Muscle of back (tissue), 11 donors: ENCODE data around the gene ST8SIA5. TPM values are rescaled to one million over a fixed set of nuclear protein-coding genes. Genes with fewer than 3 reads are reported as not detected.

Experiments
- DNase-seq, 3 donors: peaks; one replicate each; pipeline versions ENCODE4 v3.0.0 to v3.0.0-alpha.2; 2013
- polyA plus RNA-seq, 10 donors: library from polyadenylated mRNA; unstranded; fragments of 120-200 nt; gene quantifications; one replicate each; pipeline ENCODE4 v1.2.1, GENCODE V29; 2013; ENCODE audit not compliant: insufficient read length in 10 of 10

Gene ST8SIA5
- polyA plus RNA-seq, 10 donors: 3.4 to 7.6 (median 6.4) TPM

- no peak for DNase-seq
These were observed 81.7 kb downstream of the ST8SIA5 start for GRCh38 chr18:46675112-46675511.

- peak in 1 of 3 donors; percentile 9 for DNase-seq
These were observed 84.5 kb downstream of the ST8SIA5 start for GRCh38 chr18:46672062-46672970.

GRCh38 chr18:46668694-46669093 is 88.2 kb downstream of the ST8SIA5 start:
- no peak for DNase-seq

GRCh38 chr18:46668135-46668534 is 88.7 kb downstream of the ST8SIA5 start:
- no peak for DNase-seq

GRCh38 chr18:46663539-46663938 is 93.3 kb downstream of the ST8SIA5 start:
- no peak for DNase-seq

GRCh38 chr18:46660957-46661749 is 95.7 kb downstream of the ST8SIA5 start:
- DNase-seq: peak; percentile 7 to 20 (median 10)

- DNase-seq: no peak
These were observed 97.4 kb downstream of the ST8SIA5 start for GRCh38 chr18:46659484-46659883.

- DNase-seq: no peak
These were observed 99.5 kb downstream of the ST8SIA5 start, which contains the start of gene LOXHD1 for GRCh38 chr18:46657115-46657955. TSS of gene LOXHD1 (minus strand) at chr18:46657220. CDS start at chr18:46657033, 187 bp downstream.

GRCh38 chr18:46656326-46657114 is 100.3 kb downstream of the ST8SIA5 start:
- DNase-seq: no peak

GRCh38 chr18:46652372-46652771 is 104.5 kb downstream of the ST8SIA5 start:
- no peak for DNase-seq

- DNase-seq: no peak
These were observed 106.2 kb downstream of the ST8SIA5 start for GRCh38 chr18:46650681-46651080.

GRCh38 chr18:46649071-46649862 is 107.6 kb downstream of the ST8SIA5 start:
- no peak for DNase-seq

GRCh38 chr18:46646468-46646867 is 110.4 kb downstream of the ST8SIA5 start:
- DNase-seq: no peak

GRCh38 chr18:46642561-46642960 is 114.3 kb downstream of the ST8SIA5 start:
- no peak for DNase-seq

GRCh38 chr18:46641917-46642316 is 114.9 kb downstream of the ST8SIA5 start:
- peak; percentile 16 to 21 (median 18) for DNase-seq

GRCh38 chr18:46639386-46639785 is 117.5 kb downstream of the ST8SIA5 start:
- no peak for DNase-seq

GRCh38 chr18:46636040-46636630 is 120.7 kb downstream of the ST8SIA5 start:
- no peak for DNase-seq

GRCh38 chr18:46632401-46633071 is 124.3 kb downstream of the ST8SIA5 start:
- DNase-seq: no peak

GRCh38 chr18:46630991-46631390 is 125.9 kb downstream of the ST8SIA5 start:
- DNase-seq: no peak
